Gastroesophageal sphincter (tissue), 3 donors: ENCODE results near the gene GUCD1.

Experiments used
- CTCF ChIP-seq, 4 experiments: fragments of 200-600 bp in 2 of 4; fragments of 450-650 bp in 2 of 4; sonication (generic) in 1 of 4; IDR thresholded peaks; one replicate each; pipeline ENCODE4 v1.5.1; 2017 to 2019; ENCODE audit warnings: antibody characterized with exemption in 4 of 4, mild to moderate bottlenecking in 2 of 4, moderate library complexity in 2 of 4
- POLR2AphosphoS5 ChIP-seq: sonication (generic); formaldehyde crosslinking; IDR thresholded peaks from one replicate; pipeline ENCODE4 v1.6.1; 2017; ENCODE audit warnings: antibody characterized with exemption

GRCh38 chr22:24504956-24505736 is 49.8 kb downstream of the GUCD1 start:
- no peak for TF ChIP-seq CTCF (IDR thresholded peaks at IDR 0.05)
- no peak for TF ChIP-seq POLR2AphosphoS5
